Stimulated activated CD8-positive, alpha-beta memory T cell treated with anti-CD3 and anti-CD28 coated beads, Interleukin-15, amount 100 ng/mL, for 1 hour (primary cell): ENCODE measurements around the gene BMERB1.

ENCODE experiments used
- DNase-seq: peaks from one replicate; pipeline ENCODE4 v3.0.0-alpha.2; 2020; ENCODE audit warnings: low read depth

The BMERB1 gene

GRCh38 chr16:15616012-15616411 lies 181.6 kb downstream of the BMERB1 start:
- no peak for DNase-seq

- DNase-seq: no peak
These were observed 182.2 kb downstream of the BMERB1 start for GRCh38 chr16:15616475-15617165.

GRCh38 chr16:15617901-15618300 lies 183.5 kb downstream of the BMERB1 start:
- DNase-seq: no peak

GRCh38 chr16:15618392-15618791 lies 184.0 kb downstream of the BMERB1 start:
- DNase-seq: no peak

GRCh38 chr16:15620611-15621195 lies 186.3 kb downstream of the BMERB1 start:
- no peak for DNase-seq

GRCh38 chr16:15621456-15621855 lies 187.1 kb downstream of the BMERB1 start:
- no peak for DNase-seq

GRCh38 chr16:15621889-15622288 lies 187.5 kb downstream of the BMERB1 start:
- no peak for DNase-seq

- DNase-seq: no peak
These were observed 197.5 kb downstream of the BMERB1 start for GRCh38 chr16:15631730-15632409.

- DNase-seq: no peak
These were observed 201.5 kb downstream of the BMERB1 start for GRCh38 chr16:15635926-15636325.

GRCh38 chr16:15636392-15636873 lies 202.0 kb downstream of the BMERB1 start:
- DNase-seq: no peak
